GM23248 (cell line): ENCODE measurements around the gene IGSF3.

Experiments
- EZH2 ChIP-seq: fragments of 200-600 bp; sonication (generic); IDR thresholded peaks from 2 replicates; pipeline ENCODE4 v1.6.1; 2018; ENCODE audit warnings: antibody characterized with exemption, mild to moderate bottlenecking; ENCODE audit not compliant: insufficient read depth, poor library complexity, severe bottlenecking
- EZH2phosphoT487 ChIP-seq: fragments of 200-600 bp; sonication (generic); IDR thresholded peaks from 2 replicates; pipeline ENCODE4 v1.6.1; 2018; ENCODE audit warnings: antibody characterized with exemption, moderate library complexity, mild to moderate bottlenecking, low read depth; ENCODE audit not compliant: insufficient read depth

DNA sequence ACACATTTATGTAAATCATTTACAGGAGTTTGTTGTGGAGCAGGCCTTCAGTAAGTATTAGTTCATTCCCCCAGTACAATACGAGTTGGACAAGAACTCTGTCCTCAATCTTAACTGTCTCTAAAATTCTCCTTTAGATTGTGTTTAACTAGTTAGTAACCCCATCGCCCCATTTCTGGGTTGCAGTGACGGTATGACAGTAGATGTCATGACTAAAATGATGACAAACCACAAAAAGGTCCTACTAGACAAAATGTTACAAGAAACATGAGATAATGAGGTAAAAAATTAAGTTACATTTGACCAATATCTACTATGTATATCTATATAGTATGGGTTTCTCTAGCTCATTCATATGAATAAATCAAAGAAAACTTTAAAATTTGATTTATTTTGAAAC is 137.9 kb downstream of the IGSF3 start:
- TF ChIP-seq EZH2 (no peak), EZH2phosphoT487 (no peak)
